DMS 273 treated with DMSO at 0.1 percent for 48 hours (cell line): Measurements from ENCODE around the gene NDUFAF7.
"Not testable (repeated sequence)": the region's sequence is repeated elsewhere in the genome, so short reads cannot be mapped to it uniquely, and the experiment has no call there.

ENCODE experiments used
- DNase-seq: peaks from one replicate; lab custom pipeline; 2025; lab: John Stamatoyannopoulos, UW

The NDUFAF7 gene

GRCh38 chr2:37282746-37283145 is 51.3 kb downstream of the NDUFAF7 start:
- DNase-seq, result no peak

GRCh38 chr2:37283207-37283606 is 51.7 kb downstream of the NDUFAF7 start:
- no peak for DNase-seq

- DNase-seq, result no peak
These were observed 52.9 kb downstream of the NDUFAF7 start for GRCh38 chr2:37284381-37284780.

- no peak for DNase-seq
These were observed 56.5 kb downstream of the NDUFAF7 start for GRCh38 chr2:37287966-37288365.

GRCh38 chr2:37291680-37292079 is 60.2 kb downstream of the NDUFAF7 start:
- DNase-seq, result no peak

GRCh38 chr2:37294858-37295257 is 63.4 kb downstream of the NDUFAF7 start:
- not testable (repeated sequence) for DNase-seq

GRCh38 chr2:37295469-37296073 is 64.1 kb downstream of the NDUFAF7 start:
- DNase-seq, result no peak

GRCh38 chr2:37297632-37298031 is 66.2 kb downstream of the NDUFAF7 start:
- DNase-seq, result no peak
